ENCODE measurements around the gene DYNC1I1.

Gene DYNC1I1

GRCh38 chr7:96093435-96093834 lies 321.1 kb downstream of the DYNC1I1 start:
- DNase-seq: peak; percentile 30

- DNase-seq: no peak
Observed at GRCh38 chr7:96097835-96098234, 325.5 kb downstream of the DYNC1I1 start.

- no peak for DNase-seq
Observed at GRCh38 chr7:96100737-96101136, 328.4 kb downstream of the DYNC1I1 start.

- no peak for DNase-seq
Observed at GRCh38 chr7:96102096-96102811, 329.9 kb downstream of the DYNC1I1 start.

- DNase-seq: no peak
Observed at GRCh38 chr7:96104984-96105383, 332.6 kb downstream of the DYNC1I1 start.

GRCh38 chr7:96111405-96111804 lies 339.1 kb downstream of the DYNC1I1 start:
- DNase-seq: no peak

GRCh38 chr7:96114190-96114589 lies 341.8 kb downstream of the DYNC1I1 start:
- DNase-seq: no peak

- no peak for DNase-seq
Observed at GRCh38 chr7:96116173-96116572, 343.8 kb downstream of the DYNC1I1 start.

GRCh38 chr7:96118449-96119001 lies 346.2 kb downstream of the DYNC1I1 start:
- DNase-seq: no peak

- DNase-seq: no peak
Observed at GRCh38 chr7:96120445-96121225, 348.3 kb downstream of the DYNC1I1 start.

- no peak for DNase-seq
Observed at GRCh38 chr7:96121752-96122151, 349.4 kb downstream of the DYNC1I1 start.

- DNase-seq: no peak
Observed at GRCh38 chr7:96122746-96123145, 350.4 kb downstream of the DYNC1I1 start.

- DNase-seq: peak; percentile 61
Observed at GRCh38 chr7:96126382-96126781, 354.0 kb downstream of the DYNC1I1 start.

GRCh38 chr7:96127746-96128145 lies 355.4 kb downstream of the DYNC1I1 start:
- no peak for DNase-seq

- no peak for DNase-seq
Observed at GRCh38 chr7:96131525-96131924, 359.2 kb downstream of the DYNC1I1 start.

GRCh38 chr7:96135241-96135640 lies 362.9 kb downstream of the DYNC1I1 start:
- no peak for DNase-seq

GRCh38 chr7:96136600-96137239 lies 364.4 kb downstream of the DYNC1I1 start:
- DNase-seq: no peak

- DNase-seq: no peak
Observed at GRCh38 chr7:96143495-96144259, 371.3 kb downstream of the DYNC1I1 start.

- no peak for DNase-seq
Observed at GRCh38 chr7:96144260-96144526, 371.8 kb downstream of the DYNC1I1 start.

Data from DMS53 (cell line).